Left cardiac atrium (tissue), 4 donors: ENCODE measurements around the gene SCAPER. TPM values are rescaled to one million over a fixed set of nuclear protein-coding genes. Genes with fewer than 3 reads are reported as not detected.
A peak's percentile ranks its signal among the peaks of the same experiment; 100 is the strongest.
"Not testable (repeated sequence)": the region's sequence is repeated elsewhere in the genome, so short reads cannot be mapped to it uniquely, and the experiment has no call there.

Experiments
- ATAC-seq, 2 donors: fragments of 200-7000 bp; cut with Tn5 transposase; one replicate each; pipeline ENCODE4 v1.9.1; 2020; ENCODE audit warnings: mild to moderate bottlenecking in 2 of 2, moderate library complexity in 2 of 2
- DNase-seq: peaks from one replicate; pipeline ENCODE4 v3.0.0-alpha.2; 2020
- intact Hi-C, 2 donors: fragments of 100-400 bp; cut with DNase I; formaldehyde crosslinking; loops; one replicate each; pipeline versions ENCODE4 v1.14.1 to v1.15.1; 2022 to 2023
- total RNA-seq, 2 donors: library from RNA; stranded (reverse); fragmentation: NEBNext Ultra II Directional; extraction: Animal tissue kit (Norgen Biotek cat#: 25700); gene quantifications; one replicate each; pipeline ENCODE4 v1.2.1, GENCODE V29; 2021
- donor health status: DM: no; HTN: yes; CAD: no.
- donor health status: DM: no; HTN: yes; CAD: no; lungs with severe emphysema.
- donor health status: DM: yes; HTN: yes; CAD: no.
- donor health status: Dilated cardiomyopathy.

Gene SCAPER
- total RNA-seq, 2 donors from 2014 or later, result 28.9 to 30.1 TPM

- no peak for ATAC-seq
- DNase-seq, result no peak
- intact Hi-C loops, result loop anchor here in 1 of 2 donors (5.0 to 10.0 kb wide), 2 partner anchors 204 to 631 kb away; no protein-coding TSS in a partner anchor
Measured at GRCh38 chr15:76868740-76869139, 36.4 kb downstream of the SCAPER start.

DNA sequence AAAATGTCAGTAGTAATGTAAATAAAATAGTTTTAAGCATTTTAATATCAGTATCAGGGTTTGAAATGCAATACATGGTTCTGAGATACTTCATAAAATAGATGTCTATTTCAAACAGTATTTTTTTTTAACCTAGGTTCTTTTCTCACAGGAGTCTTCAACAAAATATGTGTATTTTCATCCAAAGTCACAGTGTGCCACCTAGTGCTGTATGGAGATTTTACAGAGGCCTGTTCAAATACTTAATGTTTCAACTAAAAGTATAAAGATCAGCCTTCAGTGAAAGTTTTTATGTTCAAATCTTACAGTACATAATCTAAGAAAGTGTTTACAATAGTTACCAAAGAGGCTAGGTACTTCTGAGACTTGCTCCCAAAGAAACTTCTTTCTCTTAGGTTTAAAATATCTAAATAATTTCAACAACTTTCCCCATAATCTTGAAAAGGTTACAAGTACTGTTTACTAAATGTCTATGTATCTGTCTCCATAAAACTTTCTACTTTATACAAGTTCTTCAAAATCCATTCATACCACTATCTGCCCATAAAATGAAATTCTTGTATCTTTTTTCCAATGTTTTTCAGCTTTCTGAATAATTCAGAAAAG lies 38.3 kb downstream of the SCAPER start:
- intact Hi-C loops, result loop anchor here in 1 of 2 donors (5.0 to 10.0 kb wide), 2 partner anchors 202 to 630 kb away; no protein-coding TSS in a partner anchor
- DNase-seq, result no peak
- peak in 1 of 2 donors; percentile 58 for ATAC-seq

DNA sequence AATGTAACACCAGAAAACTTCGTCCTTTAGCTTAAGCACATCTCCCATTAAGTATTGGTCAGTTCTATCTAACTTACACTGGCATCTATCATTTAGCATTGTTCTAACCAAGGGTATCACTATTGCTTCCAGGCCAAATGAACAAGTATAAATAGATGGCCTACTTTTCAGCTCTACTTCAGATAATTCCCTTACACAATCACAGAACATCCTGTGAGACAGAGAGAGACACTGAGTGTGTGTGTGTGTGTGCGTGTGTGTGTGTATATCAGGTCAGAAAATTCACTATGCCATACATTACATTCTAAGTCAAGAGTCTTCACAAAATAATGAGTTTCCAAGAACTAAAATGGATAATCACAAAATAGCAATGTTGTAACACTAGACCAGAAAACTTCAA lies 39.1 kb downstream of the SCAPER start:
- ATAC-seq, result peak; percentile 61 to 94
- intact Hi-C loops, result loop anchor here in 1 of 2 donors (5.0 to 10.0 kb wide), 2 partner anchors 201 to 629 kb away; no protein-coding TSS in a partner anchor

GRCh38 chr15:76865548-76865991 lies 39.6 kb downstream of the SCAPER start:
- no peak for DNase-seq
- intact Hi-C loops, result loop anchor here in 1 of 2 donors (5.0 to 10.0 kb wide), 2 partner anchors 201 to 628 kb away; no protein-coding TSS in a partner anchor
- no peak for ATAC-seq

More for the DNA sequence above, 39.1 kb downstream of the SCAPER start:
- peak; percentile 43 for DNase-seq

GRCh38 chr15:76864586-76864985 lies 40.6 kb downstream of the SCAPER start:
- ATAC-seq (no peak), DNase-seq (no peak)
- intact Hi-C loops, result loop anchor here in 1 of 2 donors (10.0 kb wide), 1 partner anchor 200 kb away; no protein-coding TSS in a partner anchor

- DNase-seq, result no peak
- intact Hi-C loops, result loop anchor here in 1 of 2 donors (10.0 kb wide), 1 partner anchor 199 kb away; no protein-coding TSS in a partner anchor
Measured at GRCh38 chr15:76863693-76864092, 41.4 kb downstream of the SCAPER start.

GRCh38 chr15:76863123-76863522 lies 42.0 kb downstream of the SCAPER start:
- ATAC-seq (no peak), DNase-seq (no peak)
- intact Hi-C loops, result loop anchor here in 1 of 2 donors (10.0 kb wide), 1 partner anchor 198 kb away; no protein-coding TSS in a partner anchor

More at GRCh38 chr15:76863693-76864092, 41.4 kb downstream of the SCAPER start:
- ATAC-seq, result no peak

DNA sequence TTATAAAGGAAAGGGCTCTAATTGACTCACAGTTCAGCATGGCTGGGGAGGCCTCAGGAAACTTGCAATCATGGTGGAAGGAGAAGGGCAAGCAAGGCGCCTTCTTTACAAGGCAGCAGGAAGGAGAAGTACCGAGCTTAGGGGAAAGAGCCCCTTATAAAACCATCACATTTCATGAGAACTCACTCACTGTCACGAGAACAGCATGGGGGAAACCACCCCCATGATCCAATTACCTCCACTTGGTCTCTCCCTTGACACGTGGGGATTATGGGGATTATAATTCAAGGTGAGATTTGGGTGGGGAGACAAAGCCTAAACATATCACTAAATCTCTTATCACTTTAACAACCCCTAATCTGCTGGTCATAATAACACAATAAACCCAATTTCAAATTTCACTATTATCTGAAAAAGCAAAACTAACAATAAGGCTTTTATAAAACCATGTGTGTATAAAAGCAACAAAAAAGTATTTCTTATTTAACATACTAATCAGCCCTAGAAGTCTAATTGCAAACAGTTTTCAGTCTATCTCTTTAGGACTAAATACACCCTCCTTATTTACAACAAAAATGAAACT lies 43.2 kb downstream of the SCAPER start:
- intact Hi-C loops, result loop anchor here in 1 of 2 donors (10.0 kb wide), 1 partner anchor 197 kb away; no protein-coding TSS in a partner anchor
- no peak for ATAC-seq
- no peak for DNase-seq

DNA sequence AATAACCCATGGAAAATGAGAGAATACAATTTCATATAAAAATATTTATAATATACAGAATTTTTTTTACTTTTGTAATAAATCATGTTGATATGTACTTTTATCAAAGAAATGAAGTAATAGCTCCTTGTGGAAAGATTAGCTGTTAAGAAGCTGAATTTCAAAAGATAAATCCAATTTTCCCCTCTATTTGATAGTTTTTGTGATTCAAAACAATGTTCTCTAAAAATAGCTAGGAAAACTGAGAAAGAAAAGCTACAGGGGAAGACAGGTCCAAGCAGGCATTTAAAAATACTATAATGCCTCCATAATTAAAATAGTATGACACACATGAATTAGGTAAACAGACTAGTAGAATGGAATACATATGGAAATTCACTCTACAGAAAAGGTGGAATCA lies 44.9 kb downstream of the SCAPER start:
- ATAC-seq, result no peak
- no peak for DNase-seq
- intact Hi-C loops, result loop anchor here in 1 of 2 donors (10.0 kb wide), 1 partner anchor 195 kb away; no protein-coding TSS in a partner anchor

GRCh38 chr15:76850367-76850766 lies 54.8 kb downstream of the SCAPER start:
- ATAC-seq, DNase-seq, intact Hi-C loops: not testable (repeated sequence)

DNA sequence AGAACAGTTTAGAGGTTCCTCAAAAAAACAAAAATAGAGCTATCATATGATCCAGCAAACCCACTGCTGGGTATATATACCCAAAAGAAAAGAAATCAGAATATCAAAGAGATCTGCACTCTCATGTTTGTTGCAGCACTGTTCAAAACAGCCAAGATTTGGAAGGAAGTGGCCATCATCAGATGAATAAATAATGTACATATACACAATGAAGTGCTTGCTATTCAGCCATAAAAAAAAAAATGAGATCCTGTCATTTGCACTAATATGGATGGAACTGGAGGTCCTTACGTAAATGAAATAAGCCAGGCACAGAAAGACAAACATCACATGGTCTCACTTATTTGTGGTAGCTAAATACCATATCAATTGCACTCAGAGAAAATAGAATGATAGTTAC lies 58.4 kb downstream of the SCAPER start:
- intact Hi-C loops, result no loop called here
- ATAC-seq, result no peak

DNA sequence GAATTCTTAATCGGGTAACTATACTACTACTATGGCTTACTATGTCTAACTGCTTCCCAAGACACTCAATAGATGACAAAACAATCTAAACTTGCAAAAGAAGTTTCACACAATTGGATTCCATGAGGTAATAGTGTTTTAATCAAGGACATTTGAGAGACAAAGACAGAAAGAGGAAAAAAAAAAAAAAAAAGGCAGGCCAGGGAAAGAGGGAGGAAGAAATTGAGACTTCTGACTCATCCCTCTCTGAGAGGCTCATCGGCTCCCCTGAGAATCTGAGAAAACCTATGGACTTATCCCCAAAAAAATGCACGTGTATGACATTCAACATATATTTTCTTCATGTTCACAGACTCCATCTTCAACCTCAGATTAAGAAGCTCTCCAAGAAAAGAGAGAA lies 61.0 kb downstream of the SCAPER start:
- DNase-seq (no peak), ATAC-seq (no peak)
- intact Hi-C loops, result no loop called here

More for the DNA sequence above, 58.4 kb downstream of the SCAPER start:
- DNase-seq, result no peak

DNA sequence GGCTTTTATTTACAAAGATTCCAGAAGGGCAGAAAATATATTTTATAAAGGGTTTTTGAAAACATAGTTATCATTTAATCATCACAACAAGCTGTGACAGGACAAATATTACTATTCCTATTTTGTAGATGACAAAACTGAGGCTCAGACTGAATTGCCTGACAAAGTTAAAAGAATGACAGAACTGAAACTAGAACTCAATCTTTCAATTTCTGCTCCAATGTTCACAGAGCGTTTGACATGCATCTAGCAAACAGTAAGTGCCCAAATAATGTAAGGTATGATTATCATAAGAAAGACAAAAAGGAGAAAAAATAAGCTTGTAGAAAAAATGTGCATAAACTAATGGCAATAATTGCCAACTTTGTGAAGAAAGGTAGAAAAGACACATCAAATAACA lies 61.9 kb downstream of the SCAPER start:
- no peak for DNase-seq
- intact Hi-C loops, result no loop called here
- ATAC-seq, result no peak

DNA sequence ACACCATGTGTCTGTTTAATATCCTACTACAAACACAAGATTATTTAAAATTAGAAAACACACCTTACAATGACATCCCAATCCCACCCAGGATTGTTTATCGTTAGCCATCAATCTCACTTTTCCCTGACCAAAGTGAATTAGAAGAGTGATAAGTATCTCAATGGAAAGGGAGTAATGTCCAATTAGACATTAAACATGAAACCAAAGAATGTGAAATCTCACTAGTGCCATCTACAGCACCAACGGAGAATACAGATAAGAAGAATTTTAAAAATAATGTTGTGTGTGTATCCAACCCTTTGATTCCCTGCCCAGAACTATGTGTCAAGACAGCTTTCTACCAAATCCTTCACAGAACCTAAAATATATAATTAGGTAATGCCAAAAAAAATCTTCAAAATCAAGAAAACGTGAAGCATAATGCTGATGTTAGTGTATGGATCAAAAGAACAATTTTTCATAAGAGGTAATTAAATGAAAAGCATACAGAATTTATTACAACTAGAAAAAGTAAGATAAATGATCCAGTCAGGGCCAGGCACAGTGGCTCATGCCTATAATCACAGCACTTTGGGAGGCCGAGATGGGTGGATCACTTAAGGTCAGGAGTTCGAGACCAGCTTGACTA lies 64.2 kb downstream of the SCAPER start:
- intact Hi-C loops, result no loop called here
- ATAC-seq (peak in 1 of 2 donors; percentile 49), DNase-seq (no peak)

DNA sequence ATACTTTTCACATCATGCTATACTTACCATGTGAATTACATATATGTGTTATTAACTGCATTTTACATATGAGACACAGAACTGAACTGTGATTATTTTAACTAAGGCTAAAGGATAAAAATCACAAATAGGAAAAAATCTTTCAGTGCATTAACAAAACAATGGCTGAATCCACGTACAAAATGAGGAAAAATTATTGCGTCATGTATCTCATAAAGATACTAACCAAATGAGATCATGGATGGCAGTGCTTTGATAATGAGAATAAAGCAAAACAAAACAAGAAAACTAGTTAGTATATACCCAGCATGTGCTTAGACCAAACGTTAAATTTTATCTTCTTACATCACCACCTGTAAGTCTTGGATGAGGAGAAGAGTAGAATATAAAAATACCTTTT lies 66.0 kb downstream of the SCAPER start:
- intact Hi-C loops, result no loop called here
- no peak for DNase-seq
- no peak for ATAC-seq

- DNase-seq, result no peak
- intact Hi-C loops, result no loop called here
- no peak for ATAC-seq
Measured at GRCh38 chr15:76837474-76837873, 67.7 kb downstream of the SCAPER start.

- intact Hi-C loops, result no loop called here
- DNase-seq (no peak), ATAC-seq (no peak)
Measured at GRCh38 chr15:76829939-76830338, 75.2 kb downstream of the SCAPER start.

- intact Hi-C loops, result no loop called here
- ATAC-seq (no peak), DNase-seq (no peak)
Measured at GRCh38 chr15:76823890-76824289, 81.2 kb downstream of the SCAPER start.

DNA sequence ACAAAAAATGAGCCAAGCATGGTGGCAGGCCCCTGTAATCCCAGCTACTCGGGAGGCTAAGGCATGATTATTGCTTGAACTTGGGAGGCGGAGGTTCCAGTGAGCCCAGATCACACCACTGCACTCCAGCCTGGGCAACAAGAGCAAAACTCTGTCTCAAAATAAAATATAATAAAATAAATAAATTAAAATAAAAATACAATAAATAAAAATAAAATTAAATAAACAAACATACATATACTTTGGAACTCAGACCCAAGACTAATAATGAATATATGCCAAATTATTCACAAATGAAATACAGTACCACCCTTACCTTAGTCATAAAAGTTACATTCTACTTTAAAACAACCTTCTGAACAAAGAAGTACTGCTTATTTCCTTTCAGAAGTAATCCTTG lies 81.8 kb downstream of the SCAPER start:
- intact Hi-C loops, result no loop called here
- ATAC-seq (no peak), DNase-seq (no peak)

- intact Hi-C loops, DNase-seq, ATAC-seq: not testable (repeated sequence)
Measured at GRCh38 chr15:76818926-76819325, 86.2 kb downstream of the SCAPER start.
